DMS 273 (cell line): ENCODE measurements around the gene MINK1.
"Not testable (repeated sequence)": the region's sequence is repeated elsewhere in the genome, so short reads cannot be mapped to it uniquely, and the experiment has no call there.

Experiments
- DNase-seq: peaks from one replicate; lab custom pipeline; 2025; ENCODE audit not compliant: unreplicated experiment; lab: John Stamatoyannopoulos, UW

Gene MINK1

GRCh38 chr17:4810696-4811290 is 22.3 kb upstream of the MINK1 start:
- no peak for DNase-seq

- DNase-seq: no peak
Observed at GRCh38 chr17:4811471-4811870, 21.7 kb upstream of the MINK1 start.

GRCh38 chr17:4812690-4813089 is 20.4 kb upstream of the MINK1 start:
- no peak for DNase-seq

- no peak for DNase-seq
Observed at GRCh38 chr17:4815043-4815675, 18.0 kb upstream of the MINK1 start.

- no peak for DNase-seq
Observed at GRCh38 chr17:4816826-4817225, 16.3 kb upstream of the MINK1 start.

- no peak for DNase-seq
Observed at GRCh38 chr17:4818276-4818675, 14.9 kb upstream of the MINK1 start.

GRCh38 chr17:4822835-4823234 is 10.3 kb upstream of the MINK1 start:
- DNase-seq: no peak

GRCh38 chr17:4823373-4824089 is 9.6 kb upstream of the MINK1 start:
- DNase-seq: no peak

GRCh38 chr17:4827399-4827798 is 5.7 kb upstream of the MINK1 start:
- DNase-seq: no peak

- DNase-seq: not testable (repeated sequence)
Observed at GRCh38 chr17:4832829-4833177, 337 bp upstream of the MINK1 start.

- DNase-seq: peak; percentile 46
Observed at GRCh38 chr17:4833941-4834680, 971 bp downstream of the MINK1 start.

- no peak for DNase-seq
Observed at GRCh38 chr17:4834681-4835020, 1.5 kb downstream of the MINK1 start.

- no peak for DNase-seq
Observed at GRCh38 chr17:4836221-4836620, 3.1 kb downstream of the MINK1 start.

- no peak for DNase-seq
Observed at GRCh38 chr17:4837471-4838308, 4.5 kb downstream of the MINK1 start.

GRCh38 chr17:4838309-4838785 is 5.2 kb downstream of the MINK1 start:
- DNase-seq: no peak

- no peak for DNase-seq
Observed at GRCh38 chr17:4839221-4839620, 6.1 kb downstream of the MINK1 start.

- no peak for DNase-seq
Observed at GRCh38 chr17:4839965-4840892, 7.1 kb downstream of the MINK1 start.

GRCh38 chr17:4840893-4841242 is 7.7 kb downstream of the MINK1 start:
- DNase-seq: no peak

- DNase-seq: no peak
Observed at GRCh38 chr17:4842376-4842775, 9.2 kb downstream of the MINK1 start.
